GM12872 (cell line): ENCODE measurements around the gene DPP6.

Source experiments
- CTCF ChIP-seq: IDR thresholded peaks from 3 replicates; pipeline ENCODE4 v1.5.1; 2011; ENCODE audit warnings: low read depth, mild to moderate bottlenecking, low read length, moderate library complexity; ENCODE audit not compliant: insufficient read depth

The DPP6 gene

GRCh38 chr7:154907651-154908620, 855.7 kb downstream of the DPP6 start:
- no peak for TF ChIP-seq CTCF

GRCh38 chr7:154909241-154910105, 857.3 kb downstream of the DPP6 start:
- no peak for TF ChIP-seq CTCF

GRCh38 chr7:154910125-154910524, 857.9 kb downstream of the DPP6 start:
- no peak for TF ChIP-seq CTCF

- no peak for TF ChIP-seq CTCF
These were observed 858.8 kb downstream of the DPP6 start for GRCh38 chr7:154910977-154911376.

GRCh38 chr7:154911411-154911810, 859.2 kb downstream of the DPP6 start:
- no peak for TF ChIP-seq CTCF

GRCh38 chr7:154911862-154912455, 859.8 kb downstream of the DPP6 start:
- TF ChIP-seq CTCF, result no peak

GRCh38 chr7:154912871-154913637, 860.9 kb downstream of the DPP6 start:
- TF ChIP-seq CTCF, result no peak
